Astrocyte of the spinal cord (primary cell): ENCODE results near the gene CLIP4.

Experiments
- DNase-seq: peaks from one replicate; pipeline ENCODE4 v3.0.0; 2011; ENCODE audit warnings: low read depth, low spot score
- H3K4me3 ChIP-seq: 2 replicates; pipeline ENCODE4 v1.5.1; 2011; ENCODE audit warnings: low read depth, mild to moderate bottlenecking, low read length, moderate library complexity
- in situ Hi-C: cut with HindIII; loops from 2 replicates; pipeline ENCODE4 v1.10.0; 2017; ENCODE audit warnings: low sequenced_read_pairs
- TF ChIP-seq, protein P1 (sequence below): IDR thresholded peaks from 2 replicates; pipeline ENCODE4 v1.5.1; 2012; ENCODE audit warnings: low read depth, mild to moderate bottlenecking, low read length, inconsistent platforms

The CLIP4 gene

GRCh38 chr2:29215739-29216608 is 100.8 kb downstream of the CLIP4 start:
- in situ Hi-C loops = no loop called here
- no peak overlapping the region for H3K4me3 ChIP-seq
- DNase-seq = no peak
- TF ChIP-seq, protein P1, sequence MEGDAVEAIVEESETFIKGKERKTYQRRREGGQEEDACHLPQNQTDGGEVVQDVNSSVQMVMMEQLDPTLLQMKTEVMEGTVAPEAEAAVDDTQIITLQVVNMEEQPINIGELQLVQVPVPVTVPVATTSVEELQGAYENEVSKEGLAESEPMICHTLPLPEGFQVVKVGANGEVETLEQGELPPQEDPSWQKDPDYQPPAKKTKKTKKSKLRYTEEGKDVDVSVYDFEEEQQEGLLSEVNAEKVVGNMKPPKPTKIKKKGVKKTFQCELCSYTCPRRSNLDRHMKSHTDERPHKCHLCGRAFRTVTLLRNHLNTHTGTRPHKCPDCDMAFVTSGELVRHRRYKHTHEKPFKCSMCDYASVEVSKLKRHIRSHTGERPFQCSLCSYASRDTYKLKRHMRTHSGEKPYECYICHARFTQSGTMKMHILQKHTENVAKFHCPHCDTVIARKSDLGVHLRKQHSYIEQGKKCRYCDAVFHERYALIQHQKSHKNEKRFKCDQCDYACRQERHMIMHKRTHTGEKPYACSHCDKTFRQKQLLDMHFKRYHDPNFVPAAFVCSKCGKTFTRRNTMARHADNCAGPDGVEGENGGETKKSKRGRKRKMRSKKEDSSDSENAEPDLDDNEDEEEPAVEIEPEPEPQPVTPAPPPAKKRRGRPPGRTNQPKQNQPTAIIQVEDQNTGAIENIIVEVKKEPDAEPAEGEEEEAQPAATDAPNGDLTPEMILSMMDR = no peak

DNA sequence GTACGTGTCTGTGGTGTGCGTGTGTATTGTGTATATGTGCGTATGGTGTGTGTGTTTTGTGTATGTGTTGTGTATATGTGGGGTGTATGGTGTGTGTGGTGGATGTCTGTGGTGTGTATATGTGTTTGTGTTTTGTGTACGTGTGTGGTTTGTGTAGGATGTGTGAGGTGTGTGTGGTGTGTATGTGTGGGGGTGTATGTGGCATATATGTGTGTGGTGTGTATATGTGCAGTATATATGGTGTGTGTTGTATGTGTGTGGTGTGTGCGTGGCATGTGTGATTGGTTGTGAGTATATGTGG is 101.3 kb downstream of the CLIP4 start:
- TF ChIP-seq, protein P1 = no peak
- in situ Hi-C loops = no loop called here
- DNase-seq = no peak
- no peak overlapping the region for H3K4me3 ChIP-seq

DNA sequence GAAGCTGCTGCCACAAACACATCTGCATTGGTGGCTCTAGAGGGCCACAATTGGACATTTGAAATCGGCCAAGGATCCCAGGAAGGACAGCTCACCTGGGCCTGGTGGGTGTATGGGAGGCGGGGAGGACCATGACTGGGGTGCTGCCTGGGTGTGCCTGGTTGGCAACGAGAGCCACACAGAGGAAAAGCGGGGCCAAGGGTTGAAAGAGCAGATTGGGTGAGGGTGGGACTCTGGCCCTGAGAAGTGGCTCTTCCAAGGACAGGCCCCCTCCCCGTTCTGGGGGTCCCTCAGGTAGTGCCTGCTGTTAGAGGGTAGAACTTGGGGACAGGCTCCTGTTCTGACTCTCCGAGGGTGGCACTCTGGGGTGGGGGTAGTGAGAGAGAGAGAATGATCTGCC is 102.9 kb downstream of the CLIP4 start:
- DNase-seq = no peak
- TF ChIP-seq, protein P1 = no peak
- H3K4me3 ChIP-seq = no peak overlapping the region
- in situ Hi-C loops = no loop called here

GRCh38 chr2:29218550-29219125 is 103.4 kb downstream of the CLIP4 start:
- no peak for DNase-seq
- no peak overlapping the region for H3K4me3 ChIP-seq
- TF ChIP-seq, protein P1 = no peak
- in situ Hi-C loops = no loop called here

GRCh38 chr2:29219374-29219773 is 104.2 kb downstream of the CLIP4 start:
- in situ Hi-C loops = no loop called here
- DNase-seq = no peak
- TF ChIP-seq, protein P1 = no peak
- H3K4me3 ChIP-seq = no peak overlapping the region

DNA sequence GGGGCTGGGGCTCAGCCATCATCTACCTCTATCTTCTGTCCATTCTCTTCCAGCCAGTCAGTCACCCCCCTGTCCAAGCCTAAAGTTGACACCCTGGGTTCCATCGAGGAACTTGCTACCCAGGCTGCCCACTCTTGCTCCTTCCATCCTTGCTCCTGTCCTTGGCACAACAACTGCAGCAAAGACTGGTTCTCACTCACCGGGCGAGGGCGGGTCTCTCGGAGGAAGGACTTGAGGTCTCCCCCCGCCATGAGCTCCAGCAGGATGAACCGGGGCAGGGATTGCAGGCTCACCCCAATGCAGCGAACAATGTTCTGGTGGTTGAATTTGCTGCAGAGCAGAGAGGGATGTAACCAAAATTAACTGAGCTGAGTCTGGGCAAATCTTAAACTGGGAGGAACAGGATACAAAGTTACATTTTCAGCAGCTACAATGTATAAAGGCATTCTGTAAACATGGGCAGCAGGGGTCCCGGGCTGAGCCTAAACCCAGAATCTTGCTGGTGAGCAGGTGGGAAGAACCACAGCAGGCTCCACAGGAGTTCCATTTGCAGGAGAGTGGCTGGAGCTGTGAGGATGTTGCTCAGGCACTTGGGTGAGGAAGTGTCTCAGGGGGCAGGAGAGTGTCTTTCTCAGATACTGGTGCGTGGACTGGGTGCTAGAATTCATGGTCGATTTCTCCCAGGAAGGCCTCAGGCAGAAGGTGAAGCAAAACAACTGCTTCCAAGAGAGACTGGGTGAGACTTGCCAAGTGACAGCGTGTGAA is 105.5 kb downstream of the CLIP4 start:
- TF ChIP-seq, protein P1 = no peak
- DNase-seq = no peak
- H3K4me3 ChIP-seq = no peak overlapping the region
- in situ Hi-C loops = no loop called here
